HepG2 (cell line): ENCODE data around the gene OXSM. TPM values are rescaled to one million over a fixed set of nuclear protein-coding genes. Genes with fewer than 3 reads are reported as not detected.

Experiments
- CBFB ChIP-seq: sonication (generic); formaldehyde crosslinking; IDR thresholded peaks from 2 replicates; pipeline ENCODE4 v1.4.0; 2020; ENCODE audit warnings: missing genetic modification reagents
- ETS1 ChIP-seq: sonication (generic); formaldehyde crosslinking; IDR thresholded peaks from 2 replicates; pipeline ENCODE4 v1.4.0; 2020; ENCODE audit warnings: missing genetic modification reagents
- IRF1 ChIP-seq: sonication (generic); formaldehyde crosslinking; IDR thresholded peaks from 2 replicates; pipeline ENCODE4 v1.4.0; 2020; ENCODE audit warnings: low read depth, mild to moderate bottlenecking, missing genetic modification reagents
- JARID2 ChIP-seq: sonication (generic); formaldehyde crosslinking; IDR thresholded peaks from 2 replicates; pipeline ENCODE4 v1.8.1; 2023; ENCODE audit warnings: missing genetic modification reagents, inconsistent platforms; ENCODE audit not compliant: insufficient replicate concordance
- SOX5 ChIP-seq: IDR thresholded peaks from 2 replicates; pipeline ENCODE4 v1.6.1; 2016; ENCODE audit warnings: borderline replicate concordance
- SPEN ChIP-seq: sonication (generic); formaldehyde crosslinking; IDR thresholded peaks from 2 replicates; pipeline ENCODE4 v1.5.1; 2020; ENCODE audit warnings: low read depth, mild to moderate bottlenecking, missing genetic modification reagents
- ZFP36L2 ChIP-seq: sonication (generic); formaldehyde crosslinking; IDR thresholded peaks from 2 replicates; pipeline ENCODE4 v1.4.0; 2020; ENCODE audit warnings: missing genetic modification reagents
- ZFY ChIP-seq: sonication (generic); formaldehyde crosslinking; IDR thresholded peaks from 2 replicates; pipeline ENCODE4 v1.4.0; 2020; ENCODE audit warnings: missing genetic modification reagents
- ZNF256 ChIP-seq: sonication (generic); formaldehyde crosslinking; conservative IDR thresholded peaks from 2 replicates; pipeline ENCODE4 v1.4.0; 2020; ENCODE audit warnings: missing genetic modification reagents
- ZNF329 ChIP-seq: sonication (generic); formaldehyde crosslinking; IDR thresholded peaks from 2 replicates; pipeline ENCODE4 v1.9.0; 2021; ENCODE audit warnings: low read depth, mild to moderate bottlenecking, missing genetic modification reagents
- ZNF562 ChIP-seq: sonication (generic); formaldehyde crosslinking; IDR thresholded peaks from 2 replicates; pipeline ENCODE4 v1.8.0; 2022; ENCODE audit warnings: missing genetic modification reagents, borderline replicate concordance
- polyA plus RNA-seq, 8 experiments: library from polyadenylated mRNA; depleted of rRNA in 3 of 8; stranded (reverse) in 7 of 8; unstranded in 1 of 8; fragments of >200 nt; fragmentation: Illumina TruSeq in 4 of 8; extraction: Trizol in 4 of 8; gene quantifications; 2 replicates each; pipeline versions ENCODE4 v1.2.1 to v1.2.3, GENCODE V29; 2011 to 2016; ENCODE audit warnings: low read depth in 4 of 8, missing spikeins in 1 of 8, mixed read lengths in 1 of 8; ENCODE audit not compliant: insufficient read depth in 1 of 8
- total RNA-seq, 5 experiments: library from RNA; depleted of rRNA; stranded (reverse); fragments of >200 nt; fragmentation: Illumina TruSeq; extraction: Trizol; gene quantifications; 2 replicates each; pipeline ENCODE4 v1.2.3, GENCODE V29; 2016; ENCODE audit warnings: low read depth in 1 of 5
- TF ChIP-seq, protein P1 (sequence below), 2 experiments: sonication (generic) in 1 of 2; formaldehyde crosslinking in 1 of 2; IDR thresholded peaks; 2 replicates each; pipeline versions ENCODE4 v1.6.1 to v1.9.0; 2014 to 2022; ENCODE audit warnings: antibody characterized with exemption in 1 of 2, borderline replicate concordance in 1 of 2, inconsistent platforms in 1 of 2, low read depth in 1 of 2, missing genetic modification reagents in 1 of 2
- TF ChIP-seq, protein P2 (sequence below): sonication (generic); formaldehyde crosslinking; IDR thresholded peaks from 2 replicates; pipeline ENCODE4 v1.4.0; 2020; ENCODE audit warnings: missing genetic modification reagents

OXSM gene
- total and polyA plus RNA-seq, 2 of the 13 experiments (the other 11 are each of a cell fraction or from before 2014, with no cell fraction given): 18.2 to 34.4 TPM

- TF ChIP-seq, protein P1, sequence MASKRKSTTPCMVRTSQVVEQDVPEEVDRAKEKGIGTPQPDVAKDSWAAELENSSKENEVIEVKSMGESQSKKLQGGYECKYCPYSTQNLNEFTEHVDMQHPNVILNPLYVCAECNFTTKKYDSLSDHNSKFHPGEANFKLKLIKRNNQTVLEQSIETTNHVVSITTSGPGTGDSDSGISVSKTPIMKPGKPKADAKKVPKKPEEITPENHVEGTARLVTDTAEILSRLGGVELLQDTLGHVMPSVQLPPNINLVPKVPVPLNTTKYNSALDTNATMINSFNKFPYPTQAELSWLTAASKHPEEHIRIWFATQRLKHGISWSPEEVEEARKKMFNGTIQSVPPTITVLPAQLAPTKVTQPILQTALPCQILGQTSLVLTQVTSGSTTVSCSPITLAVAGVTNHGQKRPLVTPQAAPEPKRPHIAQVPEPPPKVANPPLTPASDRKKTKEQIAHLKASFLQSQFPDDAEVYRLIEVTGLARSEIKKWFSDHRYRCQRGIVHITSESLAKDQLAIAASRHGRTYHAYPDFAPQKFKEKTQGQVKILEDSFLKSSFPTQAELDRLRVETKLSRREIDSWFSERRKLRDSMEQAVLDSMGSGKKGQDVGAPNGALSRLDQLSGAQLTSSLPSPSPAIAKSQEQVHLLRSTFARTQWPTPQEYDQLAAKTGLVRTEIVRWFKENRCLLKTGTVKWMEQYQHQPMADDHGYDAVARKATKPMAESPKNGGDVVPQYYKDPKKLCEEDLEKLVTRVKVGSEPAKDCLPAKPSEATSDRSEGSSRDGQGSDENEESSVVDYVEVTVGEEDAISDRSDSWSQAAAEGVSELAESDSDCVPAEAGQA (IDR thresholded peaks at IDR 0.05; ENCODE audit: low read depth): peak; percentile 87
- TF ChIP-seq, protein P1 (CRISPR knock-in tag; IDR thresholded peaks at IDR 0.05; ENCODE audit: borderline replicate concordance): no peak
- no peak for TF ChIP-seq IRF1 (CRISPR knock-in tag)
- no peak for TF ChIP-seq ZFY (CRISPR knock-in tag)
- TF ChIP-seq ZNF562 (CRISPR knock-in tag): no peak
- TF ChIP-seq SPEN (CRISPR knock-in tag): peak; percentile 99
- peak; percentile 64; the same call in 1 of the 2 replicates for TF ChIP-seq CBFB (CRISPR knock-in tag)
- peak; percentile 73; the same call in 1 of the 2 replicates for TF ChIP-seq SOX5 (CRISPR knock-in tag)
- TF ChIP-seq ZNF256 (CRISPR knock-in tag): no peak
- no peak for TF ChIP-seq ETS1 (CRISPR knock-in tag)
- TF ChIP-seq JARID2 (CRISPR knock-in tag): no peak
- no peak for TF ChIP-seq ZFP36L2 (CRISPR knock-in tag)
- TF ChIP-seq, protein P2, sequence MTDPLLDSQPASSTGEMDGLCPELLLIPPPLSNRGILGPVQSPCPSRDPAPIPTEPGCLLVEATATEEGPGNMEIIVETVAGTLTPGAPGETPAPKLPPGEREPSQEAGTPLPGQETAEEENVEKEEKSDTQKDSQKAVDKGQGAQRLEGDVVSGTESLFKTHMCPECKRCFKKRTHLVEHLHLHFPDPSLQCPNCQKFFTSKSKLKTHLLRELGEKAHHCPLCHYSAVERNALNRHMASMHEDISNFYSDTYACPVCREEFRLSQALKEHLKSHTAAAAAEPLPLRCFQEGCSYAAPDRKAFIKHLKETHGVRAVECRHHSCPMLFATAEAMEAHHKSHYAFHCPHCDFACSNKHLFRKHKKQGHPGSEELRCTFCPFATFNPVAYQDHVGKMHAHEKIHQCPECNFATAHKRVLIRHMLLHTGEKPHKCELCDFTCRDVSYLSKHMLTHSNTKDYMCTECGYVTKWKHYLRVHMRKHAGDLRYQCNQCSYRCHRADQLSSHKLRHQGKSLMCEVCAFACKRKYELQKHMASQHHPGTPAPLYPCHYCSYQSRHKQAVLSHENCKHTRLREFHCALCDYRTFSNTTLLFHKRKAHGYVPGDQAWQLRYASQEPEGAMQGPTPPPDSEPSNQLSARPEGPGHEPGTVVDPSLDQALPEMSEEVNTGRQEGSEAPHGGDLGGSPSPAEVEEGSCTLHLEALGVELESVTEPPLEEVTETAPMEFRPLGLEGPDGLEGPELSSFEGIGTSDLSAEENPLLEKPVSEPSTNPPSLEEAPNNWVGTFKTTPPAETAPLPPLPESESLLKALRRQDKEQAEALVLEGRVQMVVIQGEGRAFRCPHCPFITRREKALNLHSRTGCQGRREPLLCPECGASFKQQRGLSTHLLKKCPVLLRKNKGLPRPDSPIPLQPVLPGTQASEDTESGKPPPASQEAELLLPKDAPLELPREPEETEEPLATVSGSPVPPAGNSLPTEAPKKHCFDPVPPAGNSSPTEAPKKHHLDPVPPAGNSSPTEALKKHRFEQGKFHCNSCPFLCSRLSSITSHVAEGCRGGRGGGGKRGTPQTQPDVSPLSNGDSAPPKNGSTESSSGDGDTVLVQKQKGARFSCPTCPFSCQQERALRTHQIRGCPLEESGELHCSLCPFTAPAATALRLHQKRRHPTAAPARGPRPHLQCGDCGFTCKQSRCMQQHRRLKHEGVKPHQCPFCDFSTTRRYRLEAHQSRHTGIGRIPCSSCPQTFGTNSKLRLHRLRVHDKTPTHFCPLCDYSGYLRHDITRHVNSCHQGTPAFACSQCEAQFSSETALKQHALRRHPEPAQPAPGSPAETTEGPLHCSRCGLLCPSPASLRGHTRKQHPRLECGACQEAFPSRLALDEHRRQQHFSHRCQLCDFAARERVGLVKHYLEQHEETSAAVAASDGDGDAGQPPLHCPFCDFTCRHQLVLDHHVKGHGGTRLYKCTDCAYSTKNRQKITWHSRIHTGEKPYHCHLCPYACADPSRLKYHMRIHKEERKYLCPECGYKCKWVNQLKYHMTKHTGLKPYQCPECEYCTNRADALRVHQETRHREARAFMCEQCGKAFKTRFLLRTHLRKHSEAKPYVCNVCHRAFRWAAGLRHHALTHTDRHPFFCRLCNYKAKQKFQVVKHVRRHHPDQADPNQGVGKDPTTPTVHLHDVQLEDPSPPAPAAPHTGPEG (CRISPR knock-in tag): peak; percentile 30; the same call in 1 of the 2 replicates
- no peak; the same call in 1 of the 2 replicates for TF ChIP-seq ZNF329 (CRISPR knock-in tag)
These were observed at the start of gene OXSM (continued) for GRCh38 chr3:25789596-25790556.
